ENCODE results near the gene MEN1. TPM values are rescaled to one million over a fixed set of nuclear protein-coding genes. Genes with fewer than 3 reads are reported as not detected.
A peak's percentile ranks its signal among the peaks of the same experiment; 100 is the strongest.

The MEN1 gene
- total and polyA plus RNA-seq, 2 of the 13 experiments (the other 11 are each of a cell fraction or from before 2014, with no cell fraction given), result 20.5 to 27.3 TPM

DNA sequence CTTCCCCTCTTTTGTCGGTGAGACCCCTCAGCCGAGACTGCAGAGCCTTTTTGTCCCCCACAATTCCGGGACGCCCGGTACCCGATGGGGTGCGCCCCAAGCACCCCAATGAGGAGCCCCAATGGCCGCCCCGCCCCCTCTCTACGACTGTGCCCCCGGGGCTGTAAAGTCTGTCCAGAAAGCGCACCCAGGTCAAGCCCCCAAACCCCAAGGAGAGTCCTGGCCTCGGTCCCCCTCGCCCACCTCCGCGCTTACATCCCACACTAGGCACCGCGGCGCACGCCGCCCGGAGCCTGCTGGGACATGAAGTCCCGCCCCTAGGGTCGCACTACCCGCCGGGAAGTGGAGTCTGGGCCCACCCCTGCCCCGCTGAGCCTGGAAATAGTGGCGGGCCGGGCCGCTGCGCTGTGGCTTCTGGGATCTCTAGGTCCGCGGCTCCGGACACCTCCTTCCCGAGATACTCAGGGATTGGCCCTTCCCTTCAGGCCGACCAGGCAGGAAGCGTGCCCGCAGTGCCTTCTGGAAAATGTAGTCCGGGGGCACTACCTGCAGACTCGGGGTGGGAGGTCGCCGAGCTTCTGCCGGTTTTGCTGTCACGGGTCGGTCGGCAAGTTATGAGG is at the start of gene MEN1 (continued):
- peak; percentile 77; the same call in 1 of the 2 replicates for TF ChIP-seq SP4 (CRISPR knock-in tag; IDR thresholded peaks at IDR 0.05)
- TF ChIP-seq, protein P1, sequence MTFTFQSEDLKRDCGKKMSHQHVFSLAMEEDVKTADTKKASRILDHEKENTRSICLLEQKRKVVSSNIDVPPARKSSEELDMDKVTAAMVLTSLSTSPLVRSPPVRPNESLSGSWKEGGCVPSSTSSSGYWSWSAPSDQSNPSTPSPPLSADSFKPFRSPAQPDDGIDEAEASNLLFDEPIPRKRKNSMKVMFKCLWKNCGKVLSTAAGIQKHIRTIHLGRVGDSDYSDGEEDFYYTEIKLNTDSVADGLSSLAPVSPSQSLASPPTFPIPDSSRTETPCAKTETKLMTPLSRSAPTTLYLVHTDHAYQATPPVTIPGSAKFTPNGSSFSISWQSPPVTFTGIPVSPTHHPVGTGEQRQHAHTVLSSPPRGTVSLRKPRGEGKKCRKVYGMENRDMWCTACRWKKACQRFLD (CRISPR knock-in tag; IDR thresholded peaks at IDR 0.05; ENCODE audit: borderline replicate concordance), result no peak; the same call in 1 of the 2 replicates
- no peak for TF ChIP-seq DNMT1 (CRISPR knock-in tag; IDR thresholded peaks at IDR 0.05)
- no peak for TF ChIP-seq ZBTB42 (CRISPR knock-in tag; IDR thresholded peaks at IDR 0.05)
- no peak for TF ChIP-seq KDM6A (CRISPR knock-in tag; IDR thresholded peaks at IDR 0.05; ENCODE audit: low read depth)
- TF ChIP-seq TBX3 (IDR thresholded peaks at IDR 0.05; ENCODE audit: borderline replicate concordance), result peak; percentile 19; the same call in 1 of the 2 replicates
- no peak for TF ChIP-seq PLSCR1 (CRISPR knock-in tag; IDR thresholded peaks at IDR 0.05; ENCODE audit: borderline replicate concordance)
- TF ChIP-seq HHEX (CRISPR knock-in tag; IDR thresholded peaks at IDR 0.05), result no peak
- TF ChIP-seq, protein P2, sequence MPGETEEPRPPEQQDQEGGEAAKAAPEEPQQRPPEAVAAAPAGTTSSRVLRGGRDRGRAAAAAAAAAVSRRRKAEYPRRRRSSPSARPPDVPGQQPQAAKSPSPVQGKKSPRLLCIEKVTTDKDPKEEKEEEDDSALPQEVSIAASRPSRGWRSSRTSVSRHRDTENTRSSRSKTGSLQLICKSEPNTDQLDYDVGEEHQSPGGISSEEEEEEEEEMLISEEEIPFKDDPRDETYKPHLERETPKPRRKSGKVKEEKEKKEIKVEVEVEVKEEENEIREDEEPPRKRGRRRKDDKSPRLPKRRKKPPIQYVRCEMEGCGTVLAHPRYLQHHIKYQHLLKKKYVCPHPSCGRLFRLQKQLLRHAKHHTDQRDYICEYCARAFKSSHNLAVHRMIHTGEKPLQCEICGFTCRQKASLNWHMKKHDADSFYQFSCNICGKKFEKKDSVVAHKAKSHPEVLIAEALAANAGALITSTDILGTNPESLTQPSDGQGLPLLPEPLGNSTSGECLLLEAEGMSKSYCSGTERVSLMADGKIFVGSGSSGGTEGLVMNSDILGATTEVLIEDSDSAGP (CRISPR knock-in tag; IDR thresholded peaks at IDR 0.05; ENCODE audit: borderline replicate concordance), result peak; percentile 81; the same call in 1 of the 2 replicates
- TF ChIP-seq ZC3H4 (CRISPR knock-in tag; IDR thresholded peaks at IDR 0.05; ENCODE audit: borderline replicate concordance), result no peak
- TF ChIP-seq HMGA1 (CRISPR knock-in tag; conservative IDR thresholded peaks at IDR 0.05), result no peak
- TF ChIP-seq, protein P3, sequence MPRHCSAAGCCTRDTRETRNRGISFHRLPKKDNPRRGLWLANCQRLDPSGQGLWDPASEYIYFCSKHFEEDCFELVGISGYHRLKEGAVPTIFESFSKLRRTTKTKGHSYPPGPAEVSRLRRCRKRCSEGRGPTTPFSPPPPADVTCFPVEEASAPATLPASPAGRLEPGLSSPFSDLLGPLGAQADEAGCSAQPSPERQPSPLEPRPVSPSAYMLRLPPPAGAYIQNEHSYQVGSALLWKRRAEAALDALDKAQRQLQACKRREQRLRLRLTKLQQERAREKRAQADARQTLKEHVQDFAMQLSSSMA (CRISPR knock-in tag; IDR thresholded peaks at IDR 0.05), result 0 out of 2 replicates have a peak, but pooled peaks have one; percentile 55
- no peak for TF ChIP-seq RBM39 (IDR thresholded peaks at IDR 0.05; ENCODE audit: low read depth, low read length, poor library complexity, severe bottlenecking)
- TF ChIP-seq SMAD3 (CRISPR knock-in tag; IDR thresholded peaks at IDR 0.05), result no peak
- peak; percentile 61; the same call in 1 of the 2 replicates for TF ChIP-seq ATF2 (CRISPR knock-in tag; IDR thresholded peaks at IDR 0.05)
- TF ChIP-seq, protein P4, sequence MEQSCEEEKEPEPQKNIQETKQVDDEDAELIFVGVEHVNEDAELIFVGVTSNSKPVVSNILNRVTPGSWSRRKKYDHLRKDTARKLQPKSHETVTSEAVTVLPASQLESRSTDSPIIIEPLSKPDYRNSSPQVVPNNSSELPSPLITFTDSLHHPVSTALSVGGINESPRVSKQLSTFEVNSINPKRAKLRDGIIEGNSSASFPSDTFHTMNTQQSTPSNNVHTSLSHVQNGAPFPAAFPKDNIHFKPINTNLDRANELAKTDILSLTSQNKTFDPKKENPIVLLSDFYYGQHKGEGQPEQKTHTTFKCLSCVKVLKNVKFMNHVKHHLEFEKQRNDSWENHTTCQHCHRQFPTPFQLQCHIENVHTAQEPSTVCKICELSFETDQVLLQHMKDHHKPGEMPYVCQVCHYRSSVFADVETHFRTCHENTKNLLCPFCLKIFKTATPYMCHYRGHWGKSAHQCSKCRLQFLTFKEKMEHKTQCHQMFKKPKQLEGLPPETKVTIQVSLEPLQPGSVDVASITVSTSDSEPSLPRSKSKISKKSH (CRISPR knock-in tag; IDR thresholded peaks at IDR 0.05; ENCODE audit: borderline replicate concordance), result peak; percentile 38; the same call in 1 of the 2 replicates
- TF ChIP-seq RARG (CRISPR knock-in tag; IDR thresholded peaks at IDR 0.05; ENCODE audit: low read depth), result no peak
- TF ChIP-seq HMG20B (CRISPR knock-in tag; conservative IDR thresholded peaks at IDR 0.05), result no peak
- peak; percentile 20; the same call in 1 of the 2 replicates for TF ChIP-seq DMAP1 (CRISPR knock-in tag; IDR thresholded peaks at IDR 0.05)
- TF ChIP-seq ZNF775 (CRISPR knock-in tag; IDR thresholded peaks at IDR 0.05; ENCODE audit: borderline replicate concordance), result no peak
- peak; percentile 72; the same call in 1 of the 2 replicates for TF ChIP-seq ETV5 (CRISPR knock-in tag; IDR thresholded peaks at IDR 0.05; ENCODE audit: borderline replicate concordance)

Data from HepG2 (cell line).